Karpas-422 (cell line): Measurements from ENCODE around the gene NDUFS6. TPM values are rescaled to one million over a fixed set of nuclear protein-coding genes. Genes with fewer than 3 reads are reported as not detected.
"Not testable (repeated sequence)": the region's sequence is repeated elsewhere in the genome, so short reads cannot be mapped to it uniquely, and the experiment has no call there.

Experiments
- DNase-seq: peaks from one replicate; pipeline ENCODE4 v3.0.0-alpha.2; 2015
- H2AFZ ChIP-seq: fragments of 200-600 bp; sonication (generic); 2 replicates; pipeline ENCODE4 v1.6.1; 2014; ENCODE audit warnings: antibody characterized with exemption, low read length, mixed read lengths
- H3K27ac ChIP-seq: fragments of 200-600 bp; sonication (generic); 2 replicates; pipeline ENCODE4 v1.5.1; 2014; ENCODE audit warnings: mild to moderate bottlenecking, low read length, moderate library complexity
- H3K27me3 ChIP-seq: fragments of 200-600 bp; sonication (generic); 2 replicates; pipeline ENCODE4 v1.6.1; 2014; ENCODE audit warnings: low read length, mixed read lengths
- H3K36me3 ChIP-seq: fragments of 200-600 bp; sonication (generic); 2 replicates; pipeline ENCODE4 v1.6.1; 2014; ENCODE audit warnings: low read length, mixed read lengths; ENCODE audit not compliant: insufficient read depth
- H3K4me1 ChIP-seq: fragments of 200-600 bp; sonication (generic); 2 replicates; pipeline ENCODE4 v1.6.1; 2014; ENCODE audit warnings: mild to moderate bottlenecking, low read length, mixed read lengths
- H3K4me2 ChIP-seq: fragments of 200-600 bp; sonication (generic); 2 replicates; pipeline ENCODE4 v1.6.1; 2014; ENCODE audit warnings: low read length, low read depth, mild to moderate bottlenecking; ENCODE audit not compliant: poor library complexity, severe bottlenecking
- H3K4me3 ChIP-seq: fragments of 200-600 bp; sonication (generic); 2 replicates; pipeline ENCODE4 v1.5.1; 2014; ENCODE audit warnings: mild to moderate bottlenecking, antibody characterized with exemption, low read length, mixed read lengths
- H3K79me2 ChIP-seq: fragments of 200-600 bp; sonication (generic); 2 replicates; pipeline ENCODE4 v1.6.1; 2014; ENCODE audit warnings: mild to moderate bottlenecking, low read length, mixed read lengths
- H3K9ac ChIP-seq: fragments of 200-600 bp; sonication (generic); 2 replicates; pipeline ENCODE4 v1.6.0; 2014; ENCODE audit warnings: low read length
- H3K9me2 ChIP-seq: fragments of 200-600 bp; sonication (generic), shearing (Covaris generic); replicated peaks from 2 replicates; pipeline ENCODE4 v1.6.0; 2014; ENCODE audit warnings: mild to moderate bottlenecking, low read length, moderate library complexity; ENCODE audit not compliant: insufficient read depth
- H3K9me3 ChIP-seq: fragments of 300-700, 200-600 bp; sonication (generic); 2 replicates; pipeline ENCODE4 v1.6.1; 2014; ENCODE audit warnings: low read length, mixed read lengths
- H4K20me1 ChIP-seq: fragments of 200-600 bp; sonication (generic); 2 replicates; pipeline ENCODE4 v1.6.1; 2014; ENCODE audit warnings: mild to moderate bottlenecking, antibody characterized with exemption, low read length, low read depth; ENCODE audit not compliant: insufficient read depth
- total RNA-seq: library from RNA; depleted of rRNA; stranded (reverse); fragments of >200 nt; shearing (Covaris generic); gene quantifications from 2 replicates; pipeline ENCODE4 v1.2.3, GENCODE V29; 2014; ENCODE audit warnings: low replicate concordance

Gene NDUFS6
- total RNA-seq, 1 experiment from 2014 or later: 41.4 TPM

GRCh38 chr5:1789438-1789833, 11.8 kb upstream of the NDUFS6 start:
- DNase-seq: peak; percentile 79
- not testable (repeated sequence) for H3K4me2 ChIP-seq, H3K9me2 ChIP-seq, H4K20me1 ChIP-seq, H3K27me3 ChIP-seq, H3K79me2 ChIP-seq, H3K4me3 ChIP-seq, H3K27ac ChIP-seq, H3K36me3 ChIP-seq, H3K9me3 ChIP-seq, H3K9ac ChIP-seq, H2AFZ ChIP-seq
- H3K4me1 ChIP-seq: peaks cover 52% of the 10 kb centered on the region

GRCh38 chr5:1789834-1790471, 11.3 kb upstream of the NDUFS6 start:
- H3K9ac ChIP-seq: no peak overlapping the region

GRCh38 chr5:1791176-1791575, 10.0 kb upstream of the NDUFS6 start:
- DNase-seq: no peak
- Histone ChIP-seq H2AFZ (no peak overlapping the region), H3K9me2 (no peaks in the 10 kb centered on the region), H3K27ac (no peak overlapping the region), H4K20me1 (no peaks in the 10 kb centered on the region), H3K4me3 (no peak overlapping the region), H3K9ac (no peak overlapping the region), H3K9me3 (no peaks in the 10 kb centered on the region), H3K27me3 (no peaks in the 10 kb centered on the region), H3K4me1 (peaks cover 50% of the 10 kb centered on the region), H3K36me3 (no peaks in the 10 kb centered on the region), H3K4me2 (no peak overlapping the region), H3K79me2 (no peaks in the 10 kb centered on the region)

More at GRCh38 chr5:1789834-1790471, 11.3 kb upstream of the NDUFS6 start:
- no peaks in the 10 kb centered on the region for H3K27me3 ChIP-seq
- no peaks in the 10 kb centered on the region for H3K9me2 ChIP-seq
- H2AFZ ChIP-seq: no peak overlapping the region
- no peak overlapping the region for H3K4me2 ChIP-seq
- H3K4me1 ChIP-seq: peaks cover 51% of the 10 kb centered on the region
- H3K4me3 ChIP-seq: no peak overlapping the region
- H3K9me3 ChIP-seq: no peaks in the 10 kb centered on the region
- no peaks in the 10 kb centered on the region for H3K36me3 ChIP-seq
- H3K79me2 ChIP-seq: no peaks in the 10 kb centered on the region
- H4K20me1 ChIP-seq: no peaks in the 10 kb centered on the region
- H3K27ac ChIP-seq: no peak overlapping the region
- DNase-seq: no peak

GRCh38 chr5:1792842-1793266, 8.4 kb upstream of the NDUFS6 start:
- peak; percentile 94 for DNase-seq
- peaks cover 3% of the 10 kb centered on the region for H3K79me2 ChIP-seq
- peak overlapping the region; percentile 95 for H3K27ac ChIP-seq
- H3K27me3 ChIP-seq: no peaks in the 10 kb centered on the region
- peak overlapping the region; percentile 63 for H3K4me3 ChIP-seq
- peaks cover 58% of the 10 kb centered on the region for H3K4me1 ChIP-seq
- peak overlapping the region; percentile 74 for H3K9ac ChIP-seq
- H2AFZ ChIP-seq: peak overlapping the region; percentile 79; the same call in 1 of the 2 replicates
- H3K9me3 ChIP-seq: no peaks in the 10 kb centered on the region
- no peaks in the 10 kb centered on the region for H3K9me2 ChIP-seq
- H3K36me3 ChIP-seq: peaks cover 5% of the 10 kb centered on the region; the same call in 1 of the 2 replicates
- peak overlapping the region; percentile 77 for H3K4me2 ChIP-seq
- H4K20me1 ChIP-seq: peaks cover 4% of the 10 kb centered on the region

GRCh38 chr5:1793301-1793740, 7.9 kb upstream of the NDUFS6 start:
- Histone ChIP-seq H3K4me1 (peaks cover 63% of the 10 kb centered on the region), H2AFZ (peak overlapping the region; percentile 79; the same call in 1 of the 2 replicates), H3K9me3 (no peaks in the 10 kb centered on the region), H3K9ac (peak overlapping the region; percentile 74), H3K4me3 (peak overlapping the region; percentile 63), H3K9me2 (no peaks in the 10 kb centered on the region), H3K27ac (peak overlapping the region; percentile 95), H3K4me2 (peak overlapping the region; percentile 77), H3K27me3 (no peaks in the 10 kb centered on the region), H4K20me1 (peaks cover 7% of the 10 kb centered on the region), H3K79me2 (peaks cover 8% of the 10 kb centered on the region), H3K36me3 (peaks cover 10% of the 10 kb centered on the region; the same call in 1 of the 2 replicates)
- no peak for DNase-seq

GRCh38 chr5:1793966-1794900, 7.0 kb upstream of the NDUFS6 start:
- peak overlapping the region; percentile 63 for H3K4me3 ChIP-seq
- no peak overlapping the region for H2AFZ ChIP-seq
- peaks cover 17% of the 10 kb centered on the region for H3K79me2 ChIP-seq
- peaks cover 7% of the 10 kb centered on the region for H4K20me1 ChIP-seq
- peak overlapping the region; percentile 74 for H3K9ac ChIP-seq
- H3K9me3 ChIP-seq: no peaks in the 10 kb centered on the region
- no peaks in the 10 kb centered on the region for H3K9me2 ChIP-seq
- peaks cover 69% of the 10 kb centered on the region for H3K4me1 ChIP-seq
- no peak for DNase-seq
- H3K36me3 ChIP-seq: peaks cover 10% of the 10 kb centered on the region; the same call in 1 of the 2 replicates
- peak overlapping the region; percentile 95 for H3K27ac ChIP-seq
- H3K4me2 ChIP-seq: peak overlapping the region; percentile 77
- H3K27me3 ChIP-seq: no peaks in the 10 kb centered on the region

GRCh38 chr5:1794901-1795290, 6.3 kb upstream of the NDUFS6 start:
- Histone ChIP-seq H3K79me2 (peaks cover 20% of the 10 kb centered on the region), H3K4me1 (peaks cover 65% of the 10 kb centered on the region), H3K36me3 (peaks cover 10% of the 10 kb centered on the region; the same call in 1 of the 2 replicates), H3K9ac (no peak overlapping the region), H3K4me2 (no peak overlapping the region), H2AFZ (no peak overlapping the region), H3K9me3 (no peaks in the 10 kb centered on the region), H4K20me1 (peaks cover 7% of the 10 kb centered on the region), H3K27ac (no peak overlapping the region), H3K4me3 (no peak overlapping the region), H3K9me2 (no peaks in the 10 kb centered on the region), H3K27me3 (no peaks in the 10 kb centered on the region)
- DNase-seq: no peak

GRCh38 chr5:1795506-1795905, 5.7 kb upstream of the NDUFS6 start:
- Histone ChIP-seq H3K27me3 (no peaks in the 10 kb centered on the region), H4K20me1 (peaks cover 7% of the 10 kb centered on the region), H3K9me2 (no peaks in the 10 kb centered on the region), H3K9ac (no peak overlapping the region), H3K79me2 (peaks cover 20% of the 10 kb centered on the region), H3K4me1 (peaks cover 61% of the 10 kb centered on the region), H3K36me3 (peaks cover 10% of the 10 kb centered on the region; the same call in 1 of the 2 replicates), H3K27ac (no peak overlapping the region), H2AFZ (no peak overlapping the region), H3K9me3 (no peaks in the 10 kb centered on the region), H3K4me3 (no peak overlapping the region), H3K4me2 (no peak overlapping the region)
- no peak for DNase-seq
